NOMO-1 treated with dmso at 0.1 percent for 144 hours (cell line): ENCODE data around the gene RAPSN.
A peak's percentile ranks its signal among the peaks of the same experiment; 100 is the strongest.

ENCODE experiments used
- DNase-seq: peaks from one replicate; lab custom pipeline; 2025; ENCODE audit not compliant: unreplicated experiment; lab: John Stamatoyannopoulos, UW

RAPSN gene

DNA sequence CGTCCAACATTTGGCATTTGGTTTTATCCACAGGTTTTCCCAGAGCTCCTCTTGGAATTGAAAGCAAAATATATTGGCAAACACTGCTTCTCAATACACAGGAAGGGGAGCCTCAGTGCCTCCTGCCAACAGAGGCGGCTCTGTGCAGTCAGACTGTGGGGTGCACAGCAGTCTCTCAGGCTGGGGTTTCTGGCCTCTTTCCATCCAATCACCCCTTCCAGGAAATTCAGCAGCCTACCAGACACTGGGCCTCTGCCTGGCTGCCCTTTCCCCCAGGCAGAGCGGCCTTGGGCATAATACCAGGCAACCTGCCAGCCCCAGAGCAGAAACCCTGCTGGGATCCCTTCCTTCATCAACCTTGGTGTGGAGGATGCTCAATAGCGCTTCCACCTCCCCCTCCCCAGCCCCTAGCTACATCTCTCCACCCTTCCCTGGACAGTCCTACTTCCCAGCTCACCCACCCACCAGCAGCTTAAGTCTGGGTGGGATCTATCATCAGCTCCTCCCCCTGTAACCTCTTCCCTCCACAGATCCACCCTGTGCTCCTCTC is 17.8 kb upstream of the RAPSN start:
- no peak for DNase-seq

DNA sequence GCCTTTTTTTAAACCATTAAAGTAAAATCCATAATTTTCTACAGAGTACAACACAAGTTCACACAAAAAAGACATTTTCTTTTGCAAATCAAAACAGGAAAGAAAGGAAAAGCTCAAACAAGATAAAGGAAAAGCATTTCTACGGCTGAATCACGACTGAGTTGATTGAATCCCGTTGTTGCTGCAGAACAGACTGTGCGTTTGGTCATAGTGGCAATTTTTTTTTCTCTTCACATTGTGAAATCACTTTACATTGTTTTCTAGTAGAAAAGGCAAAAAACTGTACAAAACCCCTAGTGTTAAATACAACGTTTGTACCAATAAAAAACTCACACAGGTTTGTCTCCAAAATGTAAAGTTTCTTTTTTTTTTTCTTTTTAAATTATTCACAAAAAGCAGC is 17.3 kb upstream of the RAPSN start:
- no peak for DNase-seq

DNA sequence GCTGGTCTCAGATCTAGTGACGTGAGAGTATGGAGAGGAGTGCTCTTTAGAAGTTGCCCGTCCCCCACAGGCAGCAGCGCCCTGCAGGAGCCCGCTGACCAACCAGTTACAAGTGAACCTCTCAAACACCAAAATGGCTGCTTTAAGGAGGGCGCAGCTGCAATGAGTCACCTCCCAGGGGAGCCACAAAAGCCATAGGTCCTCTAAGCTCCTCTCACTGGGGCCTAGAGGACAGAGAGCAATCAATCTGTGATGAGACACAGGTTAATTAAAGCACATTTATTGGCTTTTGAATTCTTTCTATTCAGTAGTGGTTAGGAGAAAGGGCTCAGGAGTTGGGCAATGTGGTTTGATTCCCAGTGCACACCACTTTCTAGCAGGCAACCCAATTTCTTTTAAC is 15.5 kb upstream of the RAPSN start:
- no peak for DNase-seq

DNA sequence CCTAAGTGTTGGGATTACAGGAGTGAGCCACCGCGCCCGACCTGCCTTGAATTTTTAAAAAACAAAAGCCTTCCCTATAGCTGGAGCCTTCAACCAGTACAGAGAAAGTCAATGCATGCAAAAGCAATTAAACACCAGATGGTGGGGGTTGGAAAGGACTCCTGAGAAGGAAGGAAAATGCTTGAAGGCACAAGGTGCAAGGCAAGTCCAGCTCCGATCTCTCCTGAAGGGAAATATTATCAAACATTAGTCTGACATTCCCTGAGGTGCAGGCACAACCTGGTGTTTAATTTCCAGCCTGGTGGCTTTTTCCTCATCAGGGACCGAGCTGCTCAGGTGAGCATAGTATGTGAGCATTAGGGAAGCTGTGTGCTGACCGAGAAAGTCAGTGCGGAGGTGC is 12.9 kb upstream of the RAPSN start:
- DNase-seq, result no peak

DNA sequence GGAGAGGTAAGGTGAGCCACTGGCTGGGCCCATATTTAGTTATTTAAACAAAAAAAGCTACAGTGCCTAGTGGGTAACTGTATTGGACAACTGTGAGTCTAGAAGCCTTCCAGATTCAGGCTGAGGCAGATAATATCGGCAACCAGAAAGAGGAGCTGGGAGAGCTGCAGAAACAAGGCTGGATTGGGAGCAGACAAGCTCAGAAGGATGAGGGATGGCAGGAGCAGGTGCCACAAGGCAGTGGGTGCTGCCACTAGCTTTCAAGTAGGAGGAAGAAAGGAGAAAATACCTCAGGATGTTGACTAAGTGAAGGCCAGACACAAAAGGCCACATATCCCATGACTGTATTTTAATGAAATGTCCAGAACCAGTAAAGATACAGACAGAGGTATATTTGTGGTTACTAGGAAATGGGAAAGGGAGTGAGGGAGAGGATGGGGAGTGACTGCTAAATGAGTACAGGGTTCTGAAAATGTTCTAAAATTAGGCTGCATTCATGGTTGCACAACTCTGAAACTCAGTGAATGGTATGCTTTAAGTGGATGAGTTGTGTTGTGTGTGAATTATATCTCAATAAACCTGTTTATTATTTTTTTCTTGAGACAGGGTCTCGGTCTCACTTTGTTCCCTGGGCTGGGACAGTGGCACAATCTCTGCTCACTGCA is 11.8 kb upstream of the RAPSN start:
- no peak for DNase-seq

DNA sequence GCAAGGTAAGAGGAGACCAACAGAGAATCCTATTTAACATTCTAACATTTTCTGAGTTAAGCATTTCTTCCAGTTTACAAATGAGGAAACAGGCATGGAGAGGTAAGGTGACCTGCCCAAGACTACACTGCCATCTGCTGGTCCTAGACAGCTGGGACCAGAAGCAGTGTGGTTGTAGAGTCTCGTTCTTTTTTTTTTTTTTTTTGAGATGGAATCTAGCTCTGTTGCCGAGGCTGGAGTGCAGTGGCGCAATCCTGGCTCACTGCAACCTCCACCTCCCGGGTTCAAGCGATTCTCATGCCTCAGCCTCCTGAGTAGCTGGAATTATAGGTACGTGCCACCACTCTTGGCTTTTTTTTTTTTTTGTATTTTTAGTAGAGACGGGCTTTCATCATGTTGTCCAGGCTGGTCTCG is 5.3 kb upstream of the RAPSN start:
- DNase-seq, result peak; percentile 86

DNA sequence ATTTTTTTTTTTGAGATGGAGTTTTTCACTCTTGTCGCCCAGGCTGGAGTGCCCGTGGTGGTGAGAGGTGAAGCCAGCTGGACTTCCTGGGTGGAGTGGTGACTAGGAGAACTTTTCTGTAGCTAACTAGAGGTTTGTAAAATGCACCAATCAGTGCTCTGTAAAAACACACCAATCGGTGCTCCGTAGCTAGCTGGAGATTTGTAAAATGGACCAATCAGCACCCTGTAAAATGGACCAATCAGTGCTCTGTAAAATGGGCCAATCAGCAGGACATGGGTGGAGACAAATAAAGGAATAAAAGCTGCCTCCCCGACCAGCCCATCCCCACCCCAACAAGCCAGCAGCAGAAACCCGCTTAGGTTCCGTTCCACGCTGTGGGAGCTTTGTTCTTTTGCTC is 4.4 kb upstream of the RAPSN start:
- DNase-seq, result no peak

DNA sequence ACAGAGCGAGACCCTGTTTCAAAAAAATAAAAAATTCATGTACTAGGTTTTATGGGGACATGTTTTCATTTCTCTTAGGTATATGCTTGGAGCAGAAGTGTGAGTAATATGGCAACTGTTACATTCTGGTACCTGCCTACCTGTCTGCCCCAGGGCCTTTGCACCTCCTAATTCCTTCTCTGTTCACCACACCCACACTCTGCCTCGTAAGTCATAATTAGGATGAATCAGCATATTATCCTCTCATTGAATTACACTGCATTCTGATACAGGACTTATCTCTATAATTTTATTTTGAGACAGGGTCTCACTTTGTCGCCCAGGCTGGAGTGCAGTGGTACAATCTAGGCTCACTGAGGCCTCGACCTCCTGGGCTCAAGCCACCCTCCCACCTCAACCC is 3.1 kb upstream of the RAPSN start:
- DNase-seq, result no peak

DNA sequence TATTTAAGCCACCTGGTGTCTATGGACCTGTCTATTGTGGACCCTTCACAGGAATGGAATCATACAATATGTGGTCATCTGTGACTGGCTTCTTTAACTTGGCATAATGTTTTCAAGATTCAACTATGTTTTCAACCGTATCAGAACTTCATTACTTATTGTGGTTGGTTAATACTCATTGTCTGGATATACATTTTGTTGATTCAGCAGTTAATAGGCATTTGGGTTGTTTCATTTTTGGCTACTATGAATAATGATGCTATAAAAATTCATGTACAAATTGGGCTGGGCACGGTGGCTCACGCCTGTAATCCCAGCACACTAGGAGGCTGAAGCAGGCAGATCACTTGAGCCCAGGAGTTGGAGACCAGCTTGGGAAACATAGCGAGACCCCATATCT is 2.5 kb upstream of the RAPSN start:
- DNase-seq, result no peak

DNA sequence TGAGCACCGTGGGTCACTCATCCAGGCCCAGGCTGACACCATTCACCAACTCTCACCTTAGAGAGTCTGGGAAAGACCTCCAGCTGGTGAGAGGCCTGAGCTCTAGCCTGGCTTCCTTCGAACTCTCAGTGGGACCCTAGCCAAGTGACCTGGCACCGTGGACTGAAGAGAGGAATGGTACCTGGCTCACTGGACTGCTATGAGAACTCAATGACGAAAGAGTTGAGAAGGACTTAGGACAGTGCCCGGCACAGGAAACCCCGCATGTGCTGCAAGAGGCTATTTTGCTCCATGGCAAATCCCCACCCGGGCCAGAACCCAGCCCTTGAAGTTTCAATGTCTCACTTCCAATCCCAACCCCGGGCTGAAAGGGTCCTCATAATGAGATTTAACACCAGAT is 605 bp upstream of the RAPSN start:
- DNase-seq, result no peak

DNA sequence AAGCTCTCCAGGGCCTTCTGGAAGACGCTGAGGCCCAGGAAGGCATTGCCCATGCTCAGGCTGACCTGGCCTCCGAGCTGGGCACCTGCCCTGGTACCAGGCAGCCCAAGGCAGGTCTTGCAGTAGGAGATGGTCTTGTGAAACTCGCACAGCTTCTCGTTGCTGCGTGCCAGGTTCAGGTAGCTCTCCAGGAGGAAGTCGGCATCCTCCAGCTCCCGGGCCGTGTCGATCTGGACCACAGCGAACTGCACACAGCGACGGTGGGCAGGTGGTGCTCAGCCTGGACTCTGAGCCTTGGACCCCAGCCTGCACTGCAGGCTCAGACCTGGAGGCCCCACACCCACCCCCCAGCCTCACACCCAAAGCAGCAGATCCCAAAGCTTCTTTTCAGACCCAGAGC is 1.0 kb downstream of the RAPSN start:
- DNase-seq, result no peak

DNA sequence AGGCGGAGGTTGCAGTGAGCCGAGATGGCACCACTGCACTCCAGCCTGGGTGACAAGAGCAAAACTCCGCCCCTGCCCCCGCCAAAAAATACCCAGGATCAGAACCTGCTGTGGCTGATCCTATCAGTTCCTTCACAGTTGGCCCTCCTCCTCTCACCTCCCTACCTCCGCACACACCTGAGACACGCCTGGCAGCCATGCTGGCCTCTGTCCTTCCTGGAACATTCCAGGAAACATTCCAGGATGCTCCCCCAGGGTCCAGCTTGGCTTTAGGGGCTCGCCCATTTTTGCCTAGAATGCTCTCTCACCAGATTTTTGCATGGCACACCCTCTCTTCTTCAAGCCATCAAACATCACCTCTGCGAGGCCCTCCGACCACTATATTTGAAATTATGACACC is 2.1 kb downstream of the RAPSN start:
- no peak for DNase-seq

DNA sequence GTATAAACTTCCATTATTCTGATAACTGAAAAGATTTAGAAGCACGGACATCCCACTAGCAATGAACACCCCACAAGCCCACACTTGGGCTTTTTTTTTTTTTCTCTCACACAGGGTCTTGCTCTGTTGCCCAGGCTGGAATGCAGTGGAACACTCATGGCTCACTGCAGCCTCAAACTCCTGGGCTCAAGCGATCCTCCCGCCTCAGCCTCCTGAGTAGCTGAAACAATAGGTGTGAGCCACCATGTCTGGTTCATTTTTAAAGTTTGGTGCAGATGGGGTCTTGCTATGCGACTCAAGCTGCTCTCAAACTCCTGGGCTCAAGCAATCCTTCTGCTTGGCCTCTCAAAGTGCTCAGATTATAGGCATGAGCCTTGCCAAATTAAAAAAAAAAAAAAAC is 3.1 kb downstream of the RAPSN start:
- no peak for DNase-seq

DNA sequence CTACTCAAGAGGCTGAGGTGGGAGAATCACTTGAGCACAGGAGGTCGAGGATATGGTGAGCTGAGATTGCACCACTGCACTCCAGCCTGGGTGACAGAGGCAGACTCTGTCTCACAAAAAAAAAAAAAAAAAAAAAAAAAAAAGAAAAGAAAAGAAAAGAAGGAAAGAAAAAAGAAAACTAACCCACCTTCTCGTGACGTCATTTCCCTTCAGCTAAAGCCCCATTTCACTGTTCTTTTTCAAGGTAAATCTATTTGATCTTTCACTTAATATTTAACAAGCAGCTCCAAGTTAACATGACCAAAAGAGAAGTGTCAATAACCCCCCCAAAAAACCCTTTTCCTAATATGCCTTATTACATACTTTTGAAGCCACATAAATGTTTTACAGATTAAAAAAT is 5.1 kb downstream of the RAPSN start:
- DNase-seq, result no peak

DNA sequence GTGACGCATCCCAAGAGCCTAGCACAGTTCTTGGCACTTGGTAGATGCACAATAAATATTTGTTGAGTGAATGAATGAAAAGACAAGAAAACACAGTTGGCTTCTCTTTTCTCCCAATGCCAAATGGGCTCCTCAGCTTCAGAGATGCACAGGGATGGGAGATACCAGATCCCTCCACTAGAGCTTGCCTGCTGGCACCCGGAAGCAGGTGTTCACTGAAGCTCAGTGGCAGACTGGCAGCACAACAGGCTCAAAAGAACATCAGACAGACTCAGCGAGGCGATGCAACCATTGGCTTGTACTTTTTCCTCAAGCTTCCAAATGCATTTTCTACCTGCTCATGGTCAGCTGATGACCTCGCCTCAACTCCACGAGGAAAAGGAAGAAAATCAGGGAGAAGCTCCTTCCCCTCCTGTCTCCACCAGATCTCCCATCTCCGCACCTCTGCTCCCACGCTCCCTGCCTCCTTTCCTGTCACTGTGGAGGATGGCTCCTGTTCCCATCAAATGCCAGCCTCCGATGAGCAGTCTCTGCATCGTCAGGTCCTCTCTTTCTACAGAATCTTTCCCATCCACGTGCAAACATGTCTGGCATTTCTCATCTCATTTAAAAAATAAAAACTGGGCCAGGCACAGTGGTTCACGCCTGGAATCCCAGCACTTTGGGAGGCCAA is 5.8 kb downstream of the RAPSN start:
- DNase-seq, result no peak

DNA sequence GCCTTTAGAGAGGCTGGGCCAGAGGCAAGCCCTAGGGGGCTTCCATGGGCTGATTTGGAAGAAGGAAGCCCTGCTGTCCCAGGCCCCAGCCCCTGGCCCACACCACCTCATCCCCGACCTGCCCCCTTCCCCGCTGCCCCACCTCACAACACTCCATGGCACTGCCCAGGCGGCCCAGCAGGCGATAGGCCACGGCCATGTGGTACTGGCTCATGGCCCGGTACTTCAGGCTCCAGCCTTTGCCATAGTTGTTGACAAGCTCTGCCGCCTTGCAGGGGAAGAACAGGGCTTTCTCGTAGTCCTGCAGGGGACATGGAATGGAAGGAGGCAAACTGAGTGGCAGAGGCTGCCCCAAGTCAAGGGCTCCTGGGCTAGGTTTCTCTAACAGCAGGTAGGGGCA is 6.4 kb downstream of the RAPSN start:
- DNase-seq, result no peak

DNA sequence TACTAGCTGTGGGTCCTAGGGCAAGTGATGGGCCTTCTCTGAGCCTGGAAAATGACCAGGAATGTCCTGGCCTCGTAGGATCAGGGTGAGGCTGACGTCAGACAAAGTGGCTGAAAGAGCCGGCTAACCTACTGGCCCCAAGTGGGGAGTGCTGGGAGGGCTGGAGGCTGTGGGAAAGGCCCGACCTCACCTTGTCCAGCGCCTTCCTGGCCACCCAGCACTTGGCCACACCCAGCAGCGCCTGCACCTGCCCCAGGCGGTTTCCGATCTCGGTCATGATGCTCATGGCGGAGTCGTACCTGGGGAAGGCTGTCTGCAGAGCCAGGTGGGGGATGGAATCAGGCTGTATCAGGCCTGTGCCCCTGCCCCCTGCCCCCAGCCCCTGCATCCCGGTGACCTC is 7.5 kb downstream of the RAPSN start:
- DNase-seq, result no peak

DNA sequence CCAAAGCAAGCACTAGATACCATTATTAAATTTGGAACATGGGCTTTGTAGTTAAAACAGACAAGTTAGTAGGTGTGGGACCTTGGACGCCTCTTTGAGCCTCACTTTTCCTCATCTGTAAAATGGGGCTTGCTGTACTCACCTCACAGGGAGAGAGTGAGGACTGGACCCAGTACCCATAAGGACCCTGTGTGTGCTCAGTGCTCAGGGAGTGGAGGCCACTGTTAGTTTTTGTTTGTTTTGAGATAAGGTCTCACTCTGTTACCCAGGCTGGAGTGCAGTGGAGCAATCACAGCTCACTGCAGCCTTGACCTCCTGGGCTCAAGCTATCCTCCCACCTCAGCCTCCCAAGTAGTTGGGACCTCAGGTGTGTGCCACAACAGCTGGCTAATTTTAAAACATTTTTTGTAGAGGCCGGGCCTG is 8.9 kb downstream of the RAPSN start:
- DNase-seq, result no peak

DNA sequence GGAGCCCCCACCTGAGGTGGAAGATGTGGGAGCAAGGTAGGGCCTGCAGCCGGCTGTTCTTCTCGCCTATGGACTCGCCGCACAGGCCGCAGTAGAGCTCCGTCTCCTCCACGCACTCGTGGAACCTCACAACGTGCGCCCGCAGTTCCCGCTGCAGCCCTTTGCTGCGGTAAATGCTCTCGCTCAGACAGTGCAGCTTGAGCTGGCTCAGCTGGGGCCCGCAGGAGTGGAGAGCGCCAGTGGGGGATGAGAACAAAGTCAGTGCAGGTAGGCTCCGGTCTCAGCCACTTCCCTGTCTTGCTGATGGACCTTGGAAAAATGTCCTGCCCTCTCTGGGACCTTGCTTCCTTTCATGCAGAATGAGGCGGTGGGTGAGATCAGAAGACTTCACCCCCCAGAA is 10.2 kb downstream of the RAPSN start:
- no peak for DNase-seq

DNA sequence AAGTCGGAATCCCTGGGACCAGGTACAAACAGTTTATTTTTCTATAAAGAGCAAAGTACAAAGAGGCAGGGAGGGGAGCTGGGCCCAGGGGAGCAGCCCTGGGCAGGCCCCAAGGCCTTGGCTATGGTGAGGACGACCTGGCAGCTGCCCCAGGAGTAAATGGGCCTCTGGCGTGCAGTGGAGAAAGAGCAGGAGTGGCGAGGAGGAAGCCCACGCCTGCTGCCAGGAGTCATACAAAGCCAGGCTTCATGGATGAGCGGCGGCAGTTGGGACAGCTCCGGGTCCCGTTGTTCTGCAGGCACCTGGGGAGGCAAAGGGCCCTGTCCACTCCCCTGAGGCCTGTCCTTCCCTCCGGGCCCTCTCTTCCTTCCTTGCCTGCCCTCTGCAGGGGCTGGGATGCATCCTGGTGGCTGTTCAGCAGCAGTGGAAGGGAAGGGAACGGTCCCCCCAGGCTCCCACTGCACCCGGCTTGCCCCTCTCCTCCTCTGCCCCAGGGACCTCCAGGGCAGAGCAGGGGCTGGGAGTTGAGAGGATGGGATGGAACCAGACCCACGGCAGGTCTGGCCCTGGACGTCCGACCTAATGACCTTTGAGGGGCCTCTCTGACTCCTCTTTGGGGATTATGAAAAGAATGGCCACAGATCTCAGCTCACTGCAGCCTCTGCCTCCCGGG is 11.1 kb downstream of the RAPSN start:
- DNase-seq, result no peak

DNA sequence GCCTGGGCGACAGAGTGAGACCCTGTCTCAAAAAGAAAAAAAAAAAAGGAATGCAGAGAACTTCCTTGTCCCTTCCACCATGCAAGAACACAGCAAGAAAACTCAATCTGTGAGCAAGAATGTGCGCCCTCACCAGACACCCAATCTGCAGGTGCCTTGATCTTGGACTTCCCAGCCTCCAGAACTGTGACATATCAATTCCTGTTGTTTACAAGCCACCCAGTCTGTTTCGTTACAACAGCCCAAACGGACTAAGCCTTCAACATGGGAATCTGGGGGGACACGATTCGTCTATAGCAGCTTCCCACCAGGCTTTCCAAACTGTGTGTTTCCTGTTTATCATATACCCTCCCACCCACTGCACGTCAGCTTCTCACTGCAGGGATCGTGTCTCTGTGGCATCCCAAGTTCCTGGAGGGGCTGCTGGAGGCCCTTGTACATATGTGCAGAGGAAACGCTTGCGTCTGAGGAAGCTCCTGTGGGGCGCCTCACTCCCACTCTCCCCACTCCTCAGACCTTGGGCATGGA is 11.7 kb downstream of the RAPSN start:
- no peak for DNase-seq

DNA sequence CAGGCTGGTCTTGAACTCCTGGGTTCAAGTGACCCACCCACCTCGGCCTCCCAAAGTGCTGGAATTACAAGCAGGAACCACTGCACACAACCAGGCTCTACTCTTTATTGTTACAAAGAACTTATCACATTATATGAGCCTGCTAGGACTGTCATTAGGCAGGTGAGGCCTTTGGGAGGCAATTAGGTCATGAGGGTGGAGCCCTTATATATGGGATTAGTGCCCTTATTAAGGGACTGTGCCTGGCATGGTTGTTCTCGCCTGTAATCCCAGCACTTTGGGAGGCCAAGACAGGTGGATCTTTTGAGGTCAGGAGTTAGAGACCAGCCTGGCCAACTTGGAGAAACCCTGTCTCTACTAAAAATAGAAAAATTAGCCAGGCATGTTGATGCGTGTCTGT is 12.2 kb downstream of the RAPSN start:
- no peak for DNase-seq
